K562 (cell line): ENCODE results near the gene DUSP9. TPM values are rescaled to one million over a fixed set of nuclear protein-coding genes. Genes with fewer than 3 reads are reported as not detected.

Experiments used
- BACH1 ChIP-seq: fragments of 200-800 bp; sonication (Bioruptor generic); IDR thresholded peaks from 2 replicates; pipeline ENCODE4 v1.6.1; 2016; ENCODE audit warnings: missing genetic modification characterization, missing compliant biosample characterization
- CBFB ChIP-seq: sonication (generic); formaldehyde crosslinking; IDR thresholded peaks from 2 replicates; pipeline ENCODE4 v1.4.0; 2020; ENCODE audit warnings: mild to moderate bottlenecking, missing genetic modification reagents
- CREM ChIP-seq: IDR thresholded peaks from 2 replicates; pipeline ENCODE4 v1.6.1; 2014; ENCODE audit warnings: antibody characterized with exemption, low read depth
- GATA2 ChIP-seq: sonication (generic); formaldehyde crosslinking; IDR thresholded peaks from 2 replicates; pipeline ENCODE4 v1.4.0; 2020; ENCODE audit warnings: mild to moderate bottlenecking, missing genetic modification reagents
- KLF10 ChIP-seq: fragments of 250-450 bp; sonication (Bioruptor Pico); IDR thresholded peaks from 2 replicates; pipeline ENCODE4 v1.6.1; 2021; ENCODE audit warnings: matching md5 sums
- RNF2 ChIP-seq: sonication (generic); IDR thresholded peaks from 2 replicates; pipeline ENCODE4 v1.6.1; 2016
- TEAD4 ChIP-seq, 2 experiments: sonication (generic) in 1 of 2; formaldehyde crosslinking in 1 of 2; IDR thresholded peaks; 2 replicates each; pipeline versions ENCODE4 v1.6.1 to v1.8.0; 2012 to 2022; ENCODE audit warnings: borderline replicate concordance in 1 of 2, inconsistent platforms in 1 of 2, low read length in 1 of 2, mild to moderate bottlenecking in 1 of 2, missing genetic modification reagents in 1 of 2
- YY1 ChIP-seq, 3 experiments: IDR thresholded peaks; 2 replicates each; pipeline ENCODE4 v1.6.1; 2011; ENCODE audit warnings: low read length in 2 of 3, mild to moderate bottlenecking in 2 of 3, moderate library complexity in 2 of 3, borderline replicate concordance in 1 of 3, control low read depth in 1 of 3, low read depth in 1 of 3; ENCODE audit not compliant: insufficient read depth in 3 of 3, insufficient replicate concordance in 2 of 3, control insufficient read depth in 1 of 3, insufficient read length in 1 of 3; ENCODE audit errors: extremely low read depth in 1 of 3
- ZNF232 ChIP-seq: sonication (generic); formaldehyde crosslinking; IDR thresholded peaks from 2 replicates; pipeline ENCODE4 v1.8.0; 2022; ENCODE audit warnings: mild to moderate bottlenecking, missing genetic modification reagents
- ZNF431 ChIP-seq: sonication (generic); formaldehyde crosslinking; IDR thresholded peaks from 2 replicates; pipeline ENCODE4 v1.8.0; 2022; ENCODE audit warnings: mild to moderate bottlenecking, missing genetic modification reagents
- ZNF586 ChIP-seq: fragments of 450-650 bp; formaldehyde crosslinking; conservative IDR thresholded peaks from 2 replicates; pipeline ENCODE4 v1.4.0; 2020; ENCODE audit warnings: mild to moderate bottlenecking, moderate library complexity
- polyA plus RNA-seq, 8 experiments: library from polyadenylated mRNA; depleted of rRNA in 4 of 8; stranded (reverse) in 5 of 8; unstranded in 3 of 8; fragments of >200 nt; fragmentation: Nextera tagmentation in 2 of 8; fragmentation: Illumina TruSeq in 1 of 8; extraction: Ambion mirVana in 2 of 8; extraction: Trizol in 1 of 8; gene quantifications; 2 replicates each; pipeline versions ENCODE4 v1.2.1 to v1.2.3, GENCODE V29; 2011 to 2014; ENCODE audit warnings: inconsistent platforms in 1 of 8, missing spikeins in 1 of 8
- total RNA-seq, 7 experiments: library from RNA; depleted of rRNA in 6 of 7; stranded (reverse); fragments of >200 nt in 6 of 7; fragmentation: Illumina TruSeq in 2 of 7; extraction: Trizol in 2 of 7; gene quantifications; 2 replicates each; pipeline versions ENCODE4 v1.2.1 to v1.2.3, GENCODE V29; 2011 to 2021; ENCODE audit warnings: low replicate concordance in 1 of 7
- TF ChIP-seq, protein P1 (sequence below): sonication (generic); formaldehyde crosslinking; IDR thresholded peaks from 2 replicates; pipeline ENCODE4 v1.8.1; 2023; ENCODE audit warnings: mild to moderate bottlenecking, missing genetic modification reagents
- TF ChIP-seq, protein P2 (sequence below), 2 experiments: fragments of 450-650 bp; formaldehyde crosslinking in 1 of 2; IDR thresholded peaks; 2 replicates each; pipeline versions ENCODE4 v1.4.0 to v1.6.1; 2014 to 2020; ENCODE audit warnings: mild to moderate bottlenecking in 2 of 2, borderline replicate concordance in 1 of 2, low read depth in 1 of 2
- TF ChIP-seq, protein P3 (sequence below): fragments of 200-800 bp; sonication (Bioruptor generic); IDR thresholded peaks from 2 replicates; pipeline ENCODE4 v1.6.1; 2017; ENCODE audit warnings: missing genetic modification characterization, missing compliant biosample characterization

DUSP9 gene
- total and polyA plus RNA-seq, 9 of the 15 experiments (the other 6 are each of a cell fraction or from before 2014, with no cell fraction given): 0.11 to 14.1 (median 5.5) TPM

DNA sequence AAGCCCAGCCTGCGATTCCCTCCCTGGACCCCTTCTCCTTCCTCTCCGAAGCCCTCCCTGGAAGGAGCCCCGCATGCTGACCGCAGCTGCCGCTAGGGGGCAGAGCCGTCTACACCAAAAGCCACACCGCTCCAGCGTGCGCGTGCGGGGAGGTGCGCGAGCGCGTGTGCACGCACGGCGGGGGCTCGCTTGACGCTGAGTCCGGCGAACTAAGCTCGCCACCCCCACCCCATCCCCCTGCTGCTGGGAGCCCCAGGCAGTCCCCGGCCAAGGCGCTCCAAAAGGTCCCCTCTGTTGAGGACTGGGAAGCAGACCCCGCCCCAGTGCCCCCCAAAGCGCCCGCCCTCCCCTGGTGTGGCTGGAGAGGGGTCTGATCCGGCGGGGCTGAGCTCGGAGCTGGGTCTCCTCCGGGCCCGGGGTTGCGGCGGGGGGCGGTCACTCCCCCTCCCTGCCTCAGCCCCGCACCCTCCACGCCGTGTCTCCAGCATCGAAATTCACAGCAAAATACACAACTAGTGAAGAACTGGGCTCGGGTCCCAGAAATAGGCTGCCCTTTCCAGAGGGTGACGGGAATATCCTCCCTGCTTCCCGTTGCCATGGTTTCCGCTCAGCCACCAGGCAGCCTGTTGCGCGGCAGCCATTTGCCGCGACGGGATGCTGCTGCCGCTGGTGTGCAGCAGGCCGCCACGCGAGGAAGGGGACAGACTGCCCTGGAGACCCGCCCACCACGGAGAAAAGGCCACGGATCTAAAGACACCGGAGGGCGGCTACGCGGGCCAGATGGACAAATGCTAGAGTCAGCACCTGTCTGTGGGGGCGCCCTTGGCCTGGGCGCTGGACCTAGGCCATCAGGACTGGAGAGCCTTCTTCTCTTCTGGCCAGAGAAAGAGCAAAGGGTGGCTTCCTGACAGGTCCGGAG, 36.8 kb upstream of the DUSP9 start (continued):
- TF ChIP-seq, protein P1, sequence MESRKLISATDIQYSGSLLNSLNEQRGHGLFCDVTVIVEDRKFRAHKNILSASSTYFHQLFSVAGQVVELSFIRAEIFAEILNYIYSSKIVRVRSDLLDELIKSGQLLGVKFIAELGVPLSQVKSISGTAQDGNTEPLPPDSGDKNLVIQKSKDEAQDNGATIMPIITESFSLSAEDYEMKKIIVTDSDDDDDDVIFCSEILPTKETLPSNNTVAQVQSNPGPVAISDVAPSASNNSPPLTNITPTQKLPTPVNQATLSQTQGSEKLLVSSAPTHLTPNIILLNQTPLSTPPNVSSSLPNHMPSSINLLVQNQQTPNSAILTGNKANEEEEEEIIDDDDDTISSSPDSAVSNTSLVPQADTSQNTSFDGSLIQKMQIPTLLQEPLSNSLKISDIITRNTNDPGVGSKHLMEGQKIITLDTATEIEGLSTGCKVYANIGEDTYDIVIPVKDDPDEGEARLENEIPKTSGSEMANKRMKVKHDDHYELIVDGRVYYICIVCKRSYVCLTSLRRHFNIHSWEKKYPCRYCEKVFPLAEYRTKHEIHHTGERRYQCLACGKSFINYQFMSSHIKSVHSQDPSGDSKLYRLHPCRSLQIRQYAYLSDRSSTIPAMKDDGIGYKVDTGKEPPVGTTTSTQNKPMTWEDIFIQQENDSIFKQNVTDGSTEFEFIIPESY (CRISPR knock-in tag): peak; percentile 92
- TF ChIP-seq YY1 (IDR thresholded peaks at IDR 0.05; ENCODE audit: borderline replicate concordance in 1 of 3, control insufficient read depth in 1 of 3, extremely low read depth in 1 of 3, insufficient read depth in 3 of 3, insufficient read length in 1 of 3, insufficient replicate concordance in 2 of 3, low read depth in 1 of 3, low read length in 2 of 3) (peak in 1 of 3 experiments; percentile 30), CBFB (CRISPR knock-in tag) (peak; percentile 94), BACH1 (tag) (no peak), TEAD4 (IDR thresholded peaks at IDR 0.05; ENCODE audit: low read length) (no peak), TEAD4 (CRISPR knock-in tag; IDR thresholded peaks at IDR 0.05; ENCODE audit: borderline replicate concordance) (peak; percentile 96), ZNF431 (CRISPR knock-in tag) (peak; percentile 92), ZNF232 (CRISPR knock-in tag) (peak; percentile 88; the same call in 1 of the 2 replicates), RNF2 (no peak), GATA2 (CRISPR knock-in tag) (no peak), KLF10 (CRISPR knock-in tag) (no peak), CREM (peak; percentile 62), ZNF586 (no peak)
- TF ChIP-seq, protein P2, sequence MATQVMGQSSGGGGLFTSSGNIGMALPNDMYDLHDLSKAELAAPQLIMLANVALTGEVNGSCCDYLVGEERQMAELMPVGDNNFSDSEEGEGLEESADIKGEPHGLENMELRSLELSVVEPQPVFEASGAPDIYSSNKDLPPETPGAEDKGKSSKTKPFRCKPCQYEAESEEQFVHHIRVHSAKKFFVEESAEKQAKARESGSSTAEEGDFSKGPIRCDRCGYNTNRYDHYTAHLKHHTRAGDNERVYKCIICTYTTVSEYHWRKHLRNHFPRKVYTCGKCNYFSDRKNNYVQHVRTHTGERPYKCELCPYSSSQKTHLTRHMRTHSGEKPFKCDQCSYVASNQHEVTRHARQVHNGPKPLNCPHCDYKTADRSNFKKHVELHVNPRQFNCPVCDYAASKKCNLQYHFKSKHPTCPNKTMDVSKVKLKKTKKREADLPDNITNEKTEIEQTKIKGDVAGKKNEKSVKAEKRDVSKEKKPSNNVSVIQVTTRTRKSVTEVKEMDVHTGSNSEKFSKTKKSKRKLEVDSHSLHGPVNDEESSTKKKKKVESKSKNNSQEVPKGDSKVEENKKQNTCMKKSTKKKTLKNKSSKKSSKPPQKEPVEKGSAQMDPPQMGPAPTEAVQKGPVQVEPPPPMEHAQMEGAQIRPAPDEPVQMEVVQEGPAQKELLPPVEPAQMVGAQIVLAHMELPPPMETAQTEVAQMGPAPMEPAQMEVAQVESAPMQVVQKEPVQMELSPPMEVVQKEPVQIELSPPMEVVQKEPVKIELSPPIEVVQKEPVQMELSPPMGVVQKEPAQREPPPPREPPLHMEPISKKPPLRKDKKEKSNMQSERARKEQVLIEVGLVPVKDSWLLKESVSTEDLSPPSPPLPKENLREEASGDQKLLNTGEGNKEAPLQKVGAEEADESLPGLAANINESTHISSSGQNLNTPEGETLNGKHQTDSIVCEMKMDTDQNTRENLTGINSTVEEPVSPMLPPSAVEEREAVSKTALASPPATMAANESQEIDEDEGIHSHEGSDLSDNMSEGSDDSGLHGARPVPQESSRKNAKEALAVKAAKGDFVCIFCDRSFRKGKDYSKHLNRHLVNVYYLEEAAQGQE (IDR thresholded peaks at IDR 0.05; ENCODE audit: borderline replicate concordance): peak; percentile 51; the same call in 1 of the 2 replicates
- TF ChIP-seq, protein P2 (CRISPR knock-in tag; IDR thresholded peaks at IDR 0.05; ENCODE audit: low read depth): no peak
- TF ChIP-seq, protein P3, sequence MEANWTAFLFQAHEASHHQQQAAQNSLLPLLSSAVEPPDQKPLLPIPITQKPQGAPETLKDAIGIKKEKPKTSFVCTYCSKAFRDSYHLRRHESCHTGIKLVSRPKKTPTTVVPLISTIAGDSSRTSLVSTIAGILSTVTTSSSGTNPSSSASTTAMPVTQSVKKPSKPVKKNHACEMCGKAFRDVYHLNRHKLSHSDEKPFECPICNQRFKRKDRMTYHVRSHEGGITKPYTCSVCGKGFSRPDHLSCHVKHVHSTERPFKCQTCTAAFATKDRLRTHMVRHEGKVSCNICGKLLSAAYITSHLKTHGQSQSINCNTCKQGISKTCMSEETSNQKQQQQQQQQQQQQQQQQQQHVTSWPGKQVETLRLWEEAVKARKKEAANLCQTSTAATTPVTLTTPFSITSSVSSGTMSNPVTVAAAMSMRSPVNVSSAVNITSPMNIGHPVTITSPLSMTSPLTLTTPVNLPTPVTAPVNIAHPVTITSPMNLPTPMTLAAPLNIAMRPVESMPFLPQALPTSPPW: peak; percentile 50
